Esophagus muscularis mucosa (tissue), 4 donors: ENCODE data around the gene OXCT2. TPM values are rescaled to one million over a fixed set of nuclear protein-coding genes. Genes with fewer than 3 reads are reported as not detected.
A peak's percentile ranks its signal among the peaks of the same experiment; 100 is the strongest.

Experiments used
- DNase-seq: peaks from one replicate; pipeline ENCODE4 v3.0.0-alpha.2; 2017; ENCODE audit errors: extremely low spot score
- H3K27ac ChIP-seq, 4 donors: fragments of 200-600 bp; sonication (generic); replicated peaks in 1 of 4; 1 replicate in 3 of 4; 2 replicates in 1 of 4; pipeline ENCODE4 v1.5.1; 2016 to 2019; ENCODE audit warnings: mild to moderate bottlenecking in 1 of 4
- H3K27me3 ChIP-seq, 4 donors: fragments of 200-600 bp; sonication (generic); one replicate each; pipeline versions ENCODE4 v1.5.1 to v1.6.0; 2016 to 2019
- H3K36me3 ChIP-seq, 4 donors: fragments of 200-600 bp; sonication (generic); one replicate each; pipeline ENCODE4 v1.5.1; 2016 to 2019
- H3K4me1 ChIP-seq, 4 donors: fragments of 200-600 bp; sonication (generic); one replicate each; pipeline ENCODE4 v1.5.1; 2016 to 2019
- H3K4me3 ChIP-seq, 4 donors: fragments of 200-600 bp; sonication (generic); 1 replicate in 2 of 4; 2 replicates in 2 of 4; pipeline ENCODE4 v1.5.1; 2016 to 2019; ENCODE audit warnings: mild to moderate bottlenecking in 4 of 4, moderate library complexity in 1 of 4
- H3K9me3 ChIP-seq, 4 donors: fragments of 200-600 bp; sonication (generic); 1 replicate in 3 of 4; 2 replicates in 1 of 4; pipeline ENCODE4 v1.5.1; 2016 to 2019
- EP300 ChIP-seq: sonication (generic); formaldehyde crosslinking; IDR thresholded peaks from one replicate; pipeline ENCODE4 v1.6.1; 2017; ENCODE audit warnings: antibody characterized with exemption
- POLR2A ChIP-seq: fragments of 450-650 bp; IDR thresholded peaks from one replicate; pipeline ENCODE4 v1.6.1; 2017; ENCODE audit warnings: antibody characterized with exemption, moderate library complexity, mild to moderate bottlenecking, low read depth
- POLR2AphosphoS5 ChIP-seq, 2 donors: sonication (generic); formaldehyde crosslinking; IDR thresholded peaks; one replicate each; pipeline ENCODE4 v1.6.1; 2017; ENCODE audit warnings: antibody characterized with exemption in 2 of 2
- WGBS: methylation state at CpG from one replicate; pipeline ENCODE4 v1.1.5; 2018; 5-methylcytosine and 5-hydroxymethylcytosine counted together
- intact Hi-C: fragments of 100-400 bp; cut with DNase I; formaldehyde crosslinking; loops from one replicate; pipeline ENCODE4 v1.15.1; 2023
- total RNA-seq, 4 donors: library from RNA; depleted of rRNA; stranded (reverse); fragments of >200 nt; gene quantifications; one replicate each; pipeline versions ENCODE4 v1.1.0 to v1.2.1, GENCODE V29; 2016
- TF ChIP-seq, protein P1 (sequence below), 3 experiments: fragments of 200-600 bp in 2 of 3; fragments of 450-650 bp in 1 of 3; sonication (generic) in 2 of 3; IDR thresholded peaks; one replicate each; pipeline ENCODE4 v1.5.1; 2017 to 2019; ENCODE audit warnings: antibody characterized with exemption in 3 of 3, mild to moderate bottlenecking in 2 of 3, moderate library complexity in 1 of 3

The OXCT2 gene
- total RNA-seq, 4 donors from 2014 or later, result 0.65 to 1.4 (median 0.83) TPM

DNA sequence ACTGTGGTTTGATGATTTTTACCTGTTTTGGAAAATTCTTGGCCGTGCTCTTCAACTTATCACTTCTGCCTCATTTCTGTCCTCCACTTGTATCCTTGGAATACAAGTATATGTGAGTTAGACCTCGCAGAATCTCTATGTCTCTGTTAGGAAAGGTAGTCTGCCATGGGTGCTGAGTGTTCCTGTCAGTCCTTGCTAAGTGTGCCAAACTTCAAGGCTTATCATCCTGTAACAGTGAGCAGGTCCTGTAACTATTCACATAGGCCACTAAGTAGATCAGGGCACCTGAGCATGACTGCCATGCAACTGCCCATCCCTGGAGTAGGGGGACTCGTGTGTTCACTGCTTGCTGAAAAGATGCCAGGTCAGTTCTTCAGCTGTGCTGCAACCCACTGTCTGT is 41.8 kb upstream of the OXCT2 start:
- no peak for TF ChIP-seq EP300
- no peak for TF ChIP-seq POLR2A
- TF ChIP-seq, protein P1, sequence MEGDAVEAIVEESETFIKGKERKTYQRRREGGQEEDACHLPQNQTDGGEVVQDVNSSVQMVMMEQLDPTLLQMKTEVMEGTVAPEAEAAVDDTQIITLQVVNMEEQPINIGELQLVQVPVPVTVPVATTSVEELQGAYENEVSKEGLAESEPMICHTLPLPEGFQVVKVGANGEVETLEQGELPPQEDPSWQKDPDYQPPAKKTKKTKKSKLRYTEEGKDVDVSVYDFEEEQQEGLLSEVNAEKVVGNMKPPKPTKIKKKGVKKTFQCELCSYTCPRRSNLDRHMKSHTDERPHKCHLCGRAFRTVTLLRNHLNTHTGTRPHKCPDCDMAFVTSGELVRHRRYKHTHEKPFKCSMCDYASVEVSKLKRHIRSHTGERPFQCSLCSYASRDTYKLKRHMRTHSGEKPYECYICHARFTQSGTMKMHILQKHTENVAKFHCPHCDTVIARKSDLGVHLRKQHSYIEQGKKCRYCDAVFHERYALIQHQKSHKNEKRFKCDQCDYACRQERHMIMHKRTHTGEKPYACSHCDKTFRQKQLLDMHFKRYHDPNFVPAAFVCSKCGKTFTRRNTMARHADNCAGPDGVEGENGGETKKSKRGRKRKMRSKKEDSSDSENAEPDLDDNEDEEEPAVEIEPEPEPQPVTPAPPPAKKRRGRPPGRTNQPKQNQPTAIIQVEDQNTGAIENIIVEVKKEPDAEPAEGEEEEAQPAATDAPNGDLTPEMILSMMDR (IDR thresholded peaks at IDR 0.05), result no peak
- TF ChIP-seq POLR2AphosphoS5 (IDR thresholded peaks at IDR 0.05), result no peak
- 91% methylated on average over 3 of the region's 3 CpGs for WGBS

DNA sequence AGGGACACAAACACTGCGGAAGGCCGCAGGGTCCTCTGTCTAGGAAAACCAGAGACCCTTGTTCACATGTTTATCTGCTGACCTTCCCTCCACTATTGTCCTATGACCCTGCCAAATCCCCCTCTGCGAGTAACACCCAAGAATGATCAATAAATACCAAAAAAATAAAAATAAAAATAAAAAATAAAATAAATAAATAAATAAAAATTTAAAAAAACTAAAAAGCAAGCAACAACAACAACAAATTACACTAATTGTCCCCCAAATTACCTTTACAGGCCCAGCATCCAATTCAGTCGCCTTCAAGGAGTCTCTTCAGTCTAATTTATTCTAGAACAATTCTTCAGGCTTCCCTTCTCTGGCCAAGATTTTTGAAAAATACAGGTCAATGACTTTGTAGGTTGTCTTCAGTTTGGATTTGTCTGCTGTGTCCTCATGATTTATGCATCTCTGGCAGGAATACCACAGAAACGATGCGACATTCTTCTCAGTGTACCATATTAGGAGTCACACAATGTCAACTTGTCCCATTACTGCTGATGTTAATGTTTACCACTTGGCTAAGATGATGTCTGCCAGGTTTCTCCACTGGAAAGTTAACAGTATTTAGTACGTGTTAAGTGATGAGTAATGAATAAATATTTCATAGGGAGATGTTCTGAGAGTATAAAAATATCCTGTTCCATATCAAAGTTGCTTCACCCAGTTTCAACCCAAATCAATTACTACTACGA is 37.8 kb upstream of the OXCT2 start:
- no peak overlapping the region for H3K4me3 ChIP-seq
- TF ChIP-seq, protein P1 (IDR thresholded peaks at IDR 0.05), result no peak
- TF ChIP-seq EP300, result peak; percentile 7
- WGBS, result 46% methylated on average over 6 of the region's 8 CpGs
- no peaks in the 10 kb centered on the region for H3K36me3 ChIP-seq
- DNase-seq, result no peak
- peaks cover 0 to 9% (median 7%) of the 10 kb centered on the region in 4 donors for H3K9me3 ChIP-seq
- intact Hi-C loops, result no loop called here
- H3K27ac ChIP-seq, result peak overlapping the region in 2 of 4 donors; percentile 33 to 49
- peaks cover 0 to 22% (median 17%) of the 10 kb centered on the region in 4 donors for H3K4me1 ChIP-seq
- H3K27me3 ChIP-seq, result no peaks in the 10 kb centered on the region

More for the DNA sequence above, 41.8 kb upstream of the OXCT2 start:
- no peaks in the 10 kb centered on the region for H3K9me3 ChIP-seq
- peaks cover 0 to 26% (median 17%) of the 10 kb centered on the region in 4 donors for H3K4me1 ChIP-seq
- no peaks in the 10 kb centered on the region for H3K36me3 ChIP-seq
- no peak overlapping the region for H3K4me3 ChIP-seq
- no peak for DNase-seq
- H3K27ac ChIP-seq, result no peak overlapping the region
- intact Hi-C loops, result no loop called here
- peaks cover 0 to 6% (median 0%) of the 10 kb centered on the region in 4 donors for H3K27me3 ChIP-seq

DNA sequence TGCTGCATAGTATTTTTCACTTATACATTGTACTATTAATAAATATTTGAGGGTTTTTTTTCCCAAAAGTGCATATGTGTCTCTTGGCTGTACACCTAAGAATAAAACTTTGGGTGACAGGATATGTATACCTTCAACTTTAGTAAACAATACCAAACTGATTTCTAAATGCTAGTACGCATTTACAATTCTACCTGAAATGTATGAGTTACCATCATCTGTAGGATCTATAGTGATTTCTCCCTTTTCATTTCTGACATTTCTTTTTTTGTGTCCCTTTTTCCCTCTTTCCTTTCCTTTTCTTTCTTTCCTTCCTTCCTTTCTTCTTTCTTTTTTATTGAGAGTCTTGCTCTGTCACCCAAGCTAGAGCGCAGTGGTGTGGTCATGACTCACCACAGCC is 34.2 kb upstream of the OXCT2 start:
- intact Hi-C loops, result no loop called here
- WGBS, result 98% methylated on average over 2 of the region's 2 CpGs

DNA sequence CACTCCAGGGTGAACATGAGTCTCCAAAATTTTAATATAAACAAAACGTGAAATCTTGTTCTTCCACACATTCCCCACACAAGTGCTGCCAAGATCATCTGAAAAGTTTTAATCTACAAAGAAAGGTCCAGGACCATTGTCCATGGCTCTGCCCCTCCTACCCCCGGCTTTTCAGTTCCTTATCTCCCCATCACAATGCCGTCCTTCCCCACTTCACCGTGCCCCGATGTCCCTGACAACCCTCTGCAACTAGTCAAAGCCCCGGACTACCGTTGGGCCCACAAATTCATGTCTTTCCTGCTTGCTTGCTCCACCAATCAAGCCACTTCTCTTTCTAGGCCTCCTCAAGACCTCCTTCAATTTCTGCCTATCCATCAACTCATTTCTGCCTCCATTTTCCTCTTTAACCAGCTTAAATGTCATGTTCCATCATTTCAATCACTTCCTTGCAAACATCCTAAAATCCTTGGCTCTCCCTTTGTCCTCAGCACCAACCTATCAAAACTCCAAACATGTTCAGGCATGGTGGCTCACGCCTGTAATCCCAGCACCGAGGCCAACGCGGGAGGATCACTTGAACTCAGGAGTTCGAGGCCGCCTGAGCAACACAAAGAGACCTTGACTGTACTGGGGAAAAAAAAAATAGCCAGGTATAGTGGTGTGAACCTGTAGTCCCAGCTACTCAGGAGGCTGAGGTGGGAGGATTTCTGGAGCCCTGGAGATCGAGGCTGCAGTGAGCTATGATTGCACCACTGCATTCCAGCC is 31.5 kb upstream of the OXCT2 start:
- TF ChIP-seq, protein P1 (IDR thresholded peaks at IDR 0.05), result no peak
- no peak for TF ChIP-seq POLR2AphosphoS5 (IDR thresholded peaks at IDR 0.05)
- no peak for TF ChIP-seq EP300
- TF ChIP-seq POLR2A, result no peak
- Histone ChIP-seq H3K4me1 (peaks cover 0 to 13% (median 9%) of the 10 kb centered on the region in 4 donors), H3K27me3 (peaks cover 0 to 4% (median 0%) of the 10 kb centered on the region in 4 donors), H3K9me3 (peaks cover 0 to 9% (median 7%) of the 10 kb centered on the region in 4 donors), H3K4me3 (no peak overlapping the region), H3K27ac (no peak overlapping the region), H3K36me3 (no peaks in the 10 kb centered on the region)
- intact Hi-C loops, result no loop called here
- DNase-seq, result no peak
- 88% methylated on average over 14 of the region's 14 CpGs for WGBS

More for the DNA sequence above, 34.2 kb upstream of the OXCT2 start:
- no peak overlapping the region for H3K4me3 ChIP-seq
- H3K36me3 ChIP-seq, result no peaks in the 10 kb centered on the region
- TF ChIP-seq, protein P1 (IDR thresholded peaks at IDR 0.05), result no peak
- TF ChIP-seq POLR2A, result no peak
- TF ChIP-seq EP300, result no peak
- TF ChIP-seq POLR2AphosphoS5 (IDR thresholded peaks at IDR 0.05), result no peak
- H3K4me1 ChIP-seq, result peaks cover 0 to 22% (median 17%) of the 10 kb centered on the region in 4 donors
- H3K27ac ChIP-seq, result no peak overlapping the region
- peaks cover 0 to 9% (median 7%) of the 10 kb centered on the region in 4 donors for H3K9me3 ChIP-seq
- H3K27me3 ChIP-seq, result no peaks in the 10 kb centered on the region
- no peak for DNase-seq
